ENCODE measurements around the gene CSF3R.
"Not testable (repeated sequence)": the region's sequence is repeated elsewhere in the genome, so short reads cannot be mapped to it uniquely, and the experiment has no call there.

CSF3R gene

GRCh38 chr1:36481091-36481490 is 1.6 kb downstream of the CSF3R start:
- no peak for DNase-seq

DNA sequence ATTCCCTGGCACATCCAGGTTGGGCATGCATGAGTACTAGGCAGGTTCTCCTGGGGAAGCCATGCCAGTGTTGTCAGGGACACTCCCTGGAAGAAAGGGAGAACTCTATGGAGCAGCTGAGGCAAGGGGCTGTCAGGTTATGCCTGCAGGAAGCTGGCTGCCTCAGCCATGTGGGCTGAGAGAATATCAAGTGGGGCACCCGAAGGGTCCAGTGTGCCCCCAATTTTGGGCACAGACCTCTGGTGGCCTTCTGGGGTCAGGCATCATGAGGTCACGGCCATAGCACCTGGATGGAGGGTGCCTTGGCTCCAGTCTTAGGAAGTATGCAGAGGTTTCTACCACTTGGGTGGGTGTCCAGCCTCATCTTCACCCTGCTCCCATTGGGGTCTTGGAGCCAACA is 2.6 kb downstream of the CSF3R start:
- DNase-seq = no peak

- DNase-seq = no peak
Measured at GRCh38 chr1:36479505-36480051, 3.1 kb downstream of the CSF3R start.

DNA sequence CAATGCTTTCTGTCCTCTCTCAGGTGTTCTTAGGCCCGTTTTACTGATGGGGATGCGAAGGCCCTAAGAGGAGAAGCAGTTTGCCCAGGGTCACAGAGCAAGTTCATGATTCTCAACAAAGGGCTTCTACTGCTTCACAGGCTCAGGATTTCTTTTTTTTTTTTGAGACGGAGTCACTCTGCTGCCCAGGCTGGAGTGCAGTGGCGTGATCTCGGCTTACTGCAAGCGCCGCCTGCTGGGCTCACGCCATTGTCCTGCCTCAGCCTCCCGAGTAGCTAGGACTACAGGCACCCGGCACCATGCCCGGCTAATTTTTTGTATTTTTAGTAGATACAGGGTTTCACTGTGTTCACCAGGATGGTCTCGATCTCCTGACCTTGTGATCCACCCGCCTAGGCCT is 5.1 kb downstream of the CSF3R start:
- DNase-seq = not testable (repeated sequence)

GRCh38 chr1:36476945-36477344 is 5.8 kb downstream of the CSF3R start:
- no peak for DNase-seq

GRCh38 chr1:36475910-36476604 is 6.7 kb downstream of the CSF3R start:
- no peak for DNase-seq

DNA sequence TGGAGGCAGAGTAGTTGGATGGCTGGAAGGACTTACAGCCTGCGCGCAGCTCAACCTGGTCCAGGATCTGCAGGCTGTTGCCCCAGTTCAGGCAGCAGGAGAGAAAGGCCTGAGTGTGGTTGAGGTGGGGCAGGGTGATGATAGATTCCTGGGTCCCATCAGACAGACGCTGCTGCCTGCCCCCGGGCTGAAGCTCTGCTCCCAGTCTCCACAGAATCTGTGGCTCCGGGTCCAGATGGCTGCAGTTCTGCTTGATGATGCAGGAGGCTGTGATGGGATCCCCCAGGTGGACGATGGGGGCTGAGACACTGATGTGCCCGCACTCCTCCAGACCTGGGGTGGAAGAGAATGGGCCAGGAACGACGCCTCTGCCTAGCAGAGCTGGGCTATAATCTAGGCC is 7.4 kb downstream of the CSF3R start:
- DNase-seq = no peak

DNA sequence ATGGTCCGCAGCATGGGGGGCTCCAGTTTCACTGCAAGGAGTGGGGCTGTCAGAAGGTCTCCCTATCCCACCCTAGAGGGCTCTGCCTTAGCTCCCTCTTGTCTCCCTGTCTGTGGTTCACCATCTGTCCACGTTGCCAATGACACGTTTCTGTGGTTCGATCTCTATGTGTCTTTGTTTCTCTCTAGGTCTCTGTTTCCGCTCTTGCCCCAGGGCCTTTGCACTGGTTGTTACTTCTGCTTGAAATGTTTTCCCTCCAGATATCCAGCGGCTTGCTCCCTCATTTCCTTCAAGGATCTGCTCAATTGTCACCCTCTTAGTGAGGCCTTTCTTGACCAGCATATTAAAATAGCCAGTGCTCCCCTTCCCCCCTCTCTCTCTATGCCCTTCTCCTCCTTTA is 10.1 kb downstream of the CSF3R start:
- no peak for DNase-seq

DNA sequence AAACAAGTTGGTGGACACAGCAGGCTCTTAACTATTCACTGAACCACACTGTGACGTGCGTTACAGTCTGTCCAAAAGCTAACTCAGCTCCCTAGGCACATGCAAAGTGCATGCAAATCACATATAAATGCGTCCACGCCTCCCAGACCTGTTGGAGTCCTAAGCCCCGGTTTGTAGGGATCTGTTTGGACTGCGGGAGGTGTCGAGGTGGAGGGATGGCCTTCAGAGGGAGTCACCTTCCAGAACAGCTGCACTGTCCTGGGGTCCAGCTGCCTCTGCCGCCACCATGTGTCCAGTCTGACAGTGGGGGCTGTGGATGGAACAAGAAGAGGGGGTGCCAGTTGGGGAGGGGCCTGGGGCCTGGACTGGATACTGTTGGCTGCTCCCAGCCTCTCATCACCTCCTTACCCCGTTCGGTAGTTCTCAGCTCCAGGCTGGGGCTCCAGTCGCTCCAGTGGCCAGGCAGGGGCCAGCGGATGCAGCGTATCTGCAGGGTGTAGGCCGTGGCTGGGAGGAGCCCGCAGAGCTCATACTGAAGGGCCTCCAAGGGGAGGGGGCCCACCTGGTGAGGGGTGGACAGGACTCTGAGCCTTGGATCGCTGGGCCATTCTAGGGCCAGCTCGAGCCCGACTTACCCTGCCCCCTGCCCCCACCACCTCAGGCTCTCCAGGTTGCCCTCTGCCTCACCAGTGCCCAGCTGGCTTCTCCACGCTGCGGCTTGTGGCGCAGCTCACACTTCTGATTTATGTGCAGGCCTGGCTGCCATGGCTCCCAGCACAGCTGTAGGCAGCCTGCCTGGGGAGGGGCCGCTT is 10.7 kb downstream of the CSF3R start:
- DNase-seq = no peak

DNA sequence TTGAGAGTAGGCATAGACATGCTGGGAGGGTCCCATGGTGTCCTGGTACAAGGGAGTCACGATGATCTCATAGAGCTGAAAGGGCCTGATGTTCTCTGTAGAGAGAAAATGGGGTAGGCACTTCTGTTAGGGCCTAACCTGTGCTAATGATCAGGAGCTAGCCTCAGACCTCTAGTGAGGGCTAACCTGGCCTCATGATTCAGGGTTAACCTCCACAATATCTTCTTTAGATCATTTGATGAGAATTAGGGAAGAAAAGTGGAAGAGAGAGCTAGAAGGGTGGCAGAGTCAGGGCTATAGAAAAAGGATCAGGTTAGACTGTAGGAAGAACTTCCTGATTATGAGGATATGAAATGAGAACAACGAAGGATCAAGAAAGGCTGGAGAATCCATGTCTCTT is 13.6 kb downstream of the CSF3R start:
- DNase-seq = no peak

- no peak for DNase-seq
Measured at GRCh38 chr1:36467700-36468455, 14.8 kb downstream of the CSF3R start.

GRCh38 chr1:36467027-36467410 is 15.7 kb downstream of the CSF3R start:
- no peak for DNase-seq

- DNase-seq = no peak
Measured at GRCh38 chr1:36466370-36467026, 16.2 kb downstream of the CSF3R start.

GRCh38 chr1:36465731-36466369 is 16.9 kb downstream of the CSF3R start:
- DNase-seq = no peak

- peak; percentile 47 for DNase-seq
Measured at GRCh38 chr1:36464605-36465393, 17.9 kb downstream of the CSF3R start.

GRCh38 chr1:36463803-36464604 is 18.7 kb downstream of the CSF3R start, which contains the start of gene MRPS15:
Gene MRPS15 (minus strand): TSS chr1:36464384. CDS start chr1:36464275, 109 bp downstream.
- DNase-seq = peak; percentile 97

GRCh38 chr1:36463463-36463802 is 19.3 kb downstream of the CSF3R start:
- no peak for DNase-seq

- DNase-seq = no peak
Measured at GRCh38 chr1:36458910-36459309, 23.8 kb downstream of the CSF3R start.

DNA sequence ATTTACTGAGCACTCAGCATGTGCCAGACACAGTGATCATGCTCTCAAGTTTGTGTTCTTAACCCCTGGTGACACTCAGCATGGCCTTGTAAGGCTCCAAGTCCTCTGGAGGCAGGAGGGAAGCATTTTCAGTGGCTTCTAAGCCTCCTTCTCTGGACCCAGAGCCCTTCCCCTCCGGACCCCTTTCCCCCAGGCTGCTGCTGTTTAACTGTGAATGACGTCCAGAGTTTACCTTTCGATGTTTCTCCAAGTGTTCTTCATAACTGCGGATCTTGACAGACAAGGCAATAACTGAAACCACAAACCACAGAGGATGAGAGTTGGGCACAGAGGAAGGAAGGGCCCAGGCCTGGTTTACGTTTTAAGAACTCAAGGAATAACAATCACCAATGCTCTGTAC is 25.0 kb downstream of the CSF3R start:
- DNase-seq = no peak

DNA sequence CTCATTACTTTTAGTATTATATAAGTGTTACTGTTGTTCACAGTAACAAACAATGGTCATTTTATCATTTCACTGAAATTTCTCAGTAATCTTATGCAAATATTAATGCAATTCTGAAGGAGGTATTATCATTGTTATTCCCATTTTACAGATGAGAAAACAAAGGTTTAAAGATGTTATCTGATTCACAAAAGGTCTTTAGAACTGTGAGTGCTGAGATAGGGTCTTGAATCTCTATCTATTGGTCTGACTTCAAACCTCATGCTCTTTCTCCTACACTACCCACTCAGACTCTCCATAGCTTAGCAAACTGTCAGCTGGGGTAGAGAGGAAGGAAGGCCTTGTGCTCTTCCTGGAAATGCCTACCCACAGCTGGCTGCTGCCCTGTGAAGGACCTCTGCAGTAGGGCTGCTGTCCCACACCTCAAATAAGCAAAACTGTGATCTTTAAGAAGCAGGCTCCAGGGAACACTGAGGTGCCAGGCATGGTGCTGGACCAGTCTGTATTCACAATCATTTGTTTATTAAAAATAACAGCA is 26.3 kb downstream of the CSF3R start:
- no peak for DNase-seq

Data from midbrain (tissue), 1 donor.